ENCODE results near the gene TP53I13.
"Not testable (repeated sequence)": the region's sequence is repeated elsewhere in the genome, so short reads cannot be mapped to it uniquely, and the experiment has no call there.

The TP53I13 gene

DNA sequence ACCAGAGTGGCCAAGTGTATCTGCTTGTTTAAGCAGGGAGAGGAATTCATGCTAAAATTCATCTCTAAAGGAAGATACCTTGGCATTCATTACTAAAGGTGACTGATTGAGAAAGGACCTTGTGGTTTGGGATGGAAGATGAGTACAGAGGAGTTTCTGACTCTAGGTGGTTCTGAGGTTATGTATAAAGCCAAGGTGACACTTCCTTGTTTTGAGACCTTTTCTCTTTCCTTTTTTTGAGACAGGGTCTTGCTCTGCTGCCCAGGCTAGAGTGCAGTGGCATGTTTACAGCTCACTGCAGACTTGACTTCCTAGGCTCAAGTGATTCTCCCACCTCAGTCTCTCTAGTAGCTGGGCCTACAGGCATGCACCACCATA is 10.8 kb upstream of the TP53I13 start:
- Histone ChIP-seq H3K4me3 (ENCODE audit: low read depth, low read length) (no peak overlapping the region), H3K9ac (ENCODE audit: low read length) (no peak overlapping the region), H3K36me3 (ENCODE audit: control insufficient read depth, insufficient read depth, low read length) (no peaks in the 10 kb centered on the region), H3K4me1 (ENCODE audit: control insufficient read depth, insufficient read depth, low read length) (no peaks in the 10 kb centered on the region), H3K9me3 (ENCODE audit: control insufficient read depth, insufficient read depth, low read depth, low read length) (no peaks in the 10 kb centered on the region), H3K27ac (ENCODE audit: low read depth, low read length) (no peak overlapping the region), H3K27me3 (ENCODE audit: control insufficient read depth, insufficient read depth, low read length) (peaks cover 1% of the 10 kb centered on the region; the same call in 1 of the 2 replicates)

DNA sequence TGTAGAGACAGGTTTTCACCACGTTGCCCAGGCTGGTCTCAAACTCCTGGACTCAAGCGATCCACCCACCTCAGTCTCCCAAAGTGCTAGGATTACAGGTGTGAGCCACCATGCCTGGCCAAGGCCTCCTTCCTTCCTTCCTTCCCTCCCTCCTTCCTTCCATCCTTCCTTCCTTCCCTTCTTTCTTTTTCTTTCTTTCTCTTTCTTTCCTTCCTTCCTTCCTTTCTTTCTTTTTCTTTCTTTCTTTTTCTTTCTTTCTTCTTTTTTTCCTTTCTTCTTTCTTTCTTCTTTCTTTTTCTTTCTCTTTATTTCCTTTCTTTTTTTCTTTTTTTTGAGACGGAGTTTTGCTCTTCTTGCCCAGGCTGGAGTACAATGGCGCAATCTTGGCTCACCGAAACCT is 10.4 kb upstream of the TP53I13 start:
- not testable (repeated sequence) for H3K27ac ChIP-seq (ENCODE audit: low read depth, low read length); H3K36me3 ChIP-seq (ENCODE audit: control insufficient read depth, insufficient read depth, low read length); H3K9me3 ChIP-seq (ENCODE audit: control insufficient read depth, insufficient read depth, low read depth, low read length); H3K27me3 ChIP-seq (ENCODE audit: control insufficient read depth, insufficient read depth, low read length); H3K9ac ChIP-seq (ENCODE audit: low read length); H3K4me3 ChIP-seq (ENCODE audit: low read depth, low read length); H3K4me1 ChIP-seq (ENCODE audit: control insufficient read depth, insufficient read depth, low read length)

DNA sequence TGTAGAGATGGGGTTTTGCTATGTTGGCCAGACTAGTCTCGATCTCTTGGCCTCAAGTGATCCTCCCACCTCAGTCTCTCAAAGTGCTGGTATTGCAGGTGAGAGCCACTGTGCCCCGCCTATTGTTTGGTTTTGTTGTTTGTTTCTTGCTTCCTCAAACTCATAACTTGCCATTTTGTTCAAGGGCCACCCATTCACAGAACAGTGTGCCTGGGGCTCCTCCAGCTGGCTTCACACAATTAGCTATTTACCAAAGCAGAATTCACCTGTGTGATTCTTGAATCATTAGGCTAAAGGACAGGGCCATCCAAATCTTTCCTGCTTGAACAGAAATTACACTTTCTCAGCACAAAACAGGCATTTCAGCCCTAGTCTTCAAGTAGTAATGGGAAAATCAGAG is 8.9 kb upstream of the TP53I13 start:
- no peaks in the 10 kb centered on the region for H3K4me1 ChIP-seq (ENCODE audit: control insufficient read depth, insufficient read depth, low read length)
- no peak overlapping the region for H3K27ac ChIP-seq (ENCODE audit: low read depth, low read length)
- H3K27me3 ChIP-seq (ENCODE audit: control insufficient read depth, insufficient read depth, low read length) = peaks cover 12% of the 10 kb centered on the region
- H3K9ac ChIP-seq (ENCODE audit: low read length) = no peak overlapping the region
- H3K4me3 ChIP-seq (ENCODE audit: low read depth, low read length) = no peak overlapping the region
- H3K36me3 ChIP-seq (ENCODE audit: control insufficient read depth, insufficient read depth, low read length) = no peaks in the 10 kb centered on the region
- no peaks in the 10 kb centered on the region for H3K9me3 ChIP-seq (ENCODE audit: control insufficient read depth, insufficient read depth, low read depth, low read length)

DNA sequence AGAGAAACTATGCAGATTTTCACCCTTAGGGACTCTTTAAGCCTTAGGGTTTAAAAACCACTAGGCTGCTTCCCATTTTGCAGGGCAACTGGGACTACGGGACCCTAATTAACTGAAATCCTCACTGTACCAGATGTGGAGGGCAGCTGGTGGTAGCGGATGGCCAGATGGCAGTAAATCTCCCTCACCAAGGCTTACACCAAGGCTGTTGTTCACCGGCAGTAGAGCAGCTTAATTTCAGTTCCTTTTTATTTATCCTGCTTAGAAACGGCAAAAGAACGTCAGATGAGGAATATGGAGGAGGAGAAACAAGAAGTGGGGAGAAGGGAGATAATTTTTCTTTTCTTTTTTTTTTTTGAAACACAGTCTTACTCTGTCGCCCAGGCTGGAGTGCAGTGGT is 8.2 kb upstream of the TP53I13 start:
- Histone ChIP-seq H3K27ac (ENCODE audit: low read depth, low read length) (no peak overlapping the region), H3K36me3 (ENCODE audit: control insufficient read depth, insufficient read depth, low read length) (no peaks in the 10 kb centered on the region), H3K4me3 (ENCODE audit: low read depth, low read length) (no peak overlapping the region), H3K27me3 (ENCODE audit: control insufficient read depth, insufficient read depth, low read length) (peaks cover 19% of the 10 kb centered on the region), H3K9me3 (ENCODE audit: control insufficient read depth, insufficient read depth, low read depth, low read length) (no peaks in the 10 kb centered on the region), H3K4me1 (ENCODE audit: control insufficient read depth, insufficient read depth, low read length) (no peaks in the 10 kb centered on the region), H3K9ac (ENCODE audit: low read length) (no peak overlapping the region)

DNA sequence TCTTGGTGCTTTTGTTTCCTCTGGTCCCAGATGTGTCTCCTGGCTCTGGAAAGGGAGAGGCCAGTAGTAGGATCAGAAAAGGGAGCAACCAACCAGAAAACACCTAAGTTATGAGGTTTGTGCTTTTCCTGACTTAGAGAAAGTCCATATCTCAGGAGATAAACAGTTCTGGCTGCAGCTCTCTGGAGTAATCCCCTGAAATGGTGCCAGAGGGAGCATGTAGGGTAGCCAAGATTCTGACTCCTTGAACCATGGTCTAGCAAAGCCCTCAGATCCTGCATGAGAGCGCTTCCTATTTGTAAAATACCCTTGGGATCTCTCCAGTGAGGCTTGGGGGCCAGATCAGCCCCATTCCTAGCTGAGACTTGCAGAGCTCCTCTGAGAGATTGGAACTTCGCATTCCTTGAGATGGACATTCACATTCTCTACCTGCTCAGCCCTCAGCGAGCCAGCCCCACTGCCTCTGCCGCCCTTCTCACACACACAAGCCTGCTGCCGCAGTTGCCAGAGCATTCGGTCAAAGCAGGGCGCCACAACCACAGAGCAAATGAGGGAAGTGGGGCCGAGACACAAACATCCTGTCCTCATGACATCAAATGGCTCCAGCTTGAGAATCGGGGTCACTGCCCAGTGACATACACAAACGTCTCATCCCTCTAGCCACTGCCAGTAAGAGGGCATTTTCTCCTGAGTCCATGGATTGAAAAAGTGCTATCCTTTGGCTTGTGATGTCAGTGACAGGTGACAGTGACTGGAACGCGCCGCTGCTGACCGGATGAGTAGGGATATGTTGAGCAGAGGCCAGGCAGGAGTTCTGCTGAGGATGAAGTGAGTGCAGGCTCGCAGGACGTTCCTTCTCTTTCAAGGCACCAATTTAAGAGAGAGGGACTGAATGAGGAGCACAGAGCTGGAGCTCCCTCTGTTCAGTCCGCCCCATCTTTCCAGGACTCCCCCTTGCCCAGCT is 6.7 kb upstream of the TP53I13 start:
- Histone ChIP-seq H3K9ac (ENCODE audit: low read length) (no peak overlapping the region), H3K4me3 (ENCODE audit: low read depth, low read length) (no peak overlapping the region), H3K4me1 (ENCODE audit: control insufficient read depth, insufficient read depth, low read length) (peaks cover 5% of the 10 kb centered on the region), H3K36me3 (ENCODE audit: control insufficient read depth, insufficient read depth, low read length) (no peaks in the 10 kb centered on the region), H3K27me3 (ENCODE audit: control insufficient read depth, insufficient read depth, low read length) (peaks cover 34% of the 10 kb centered on the region), H3K27ac (ENCODE audit: low read depth, low read length) (no peak overlapping the region), H3K9me3 (ENCODE audit: control insufficient read depth, insufficient read depth, low read depth, low read length) (no peaks in the 10 kb centered on the region)

DNA sequence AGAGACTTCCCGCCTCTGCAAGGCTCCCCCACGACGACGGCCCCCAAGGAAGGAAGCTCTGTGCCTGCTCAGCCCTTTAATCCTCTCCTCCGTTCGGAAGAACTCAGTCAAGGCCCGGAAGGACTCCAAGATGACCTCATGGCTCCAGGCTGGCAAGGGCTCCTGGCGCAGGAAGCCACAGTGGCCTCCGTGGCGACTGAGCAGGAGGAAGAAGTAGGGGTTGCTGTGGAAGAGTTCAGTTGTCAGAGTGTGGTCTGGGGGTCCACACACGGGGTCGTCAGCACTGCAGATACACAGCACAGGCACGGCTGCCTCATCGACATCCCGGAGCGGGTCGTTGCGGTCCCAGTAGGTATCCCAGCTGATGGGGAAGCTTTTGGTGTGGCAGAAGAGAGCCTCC is 5.9 kb upstream of the TP53I13 start:
- Histone ChIP-seq H3K4me1 (ENCODE audit: control insufficient read depth, insufficient read depth, low read length) (peaks cover 5% of the 10 kb centered on the region), H3K27me3 (ENCODE audit: control insufficient read depth, insufficient read depth, low read length) (peaks cover 40% of the 10 kb centered on the region), H3K9ac (ENCODE audit: low read length) (no peak overlapping the region), H3K27ac (ENCODE audit: low read depth, low read length) (no peak overlapping the region), H3K9me3 (ENCODE audit: control insufficient read depth, insufficient read depth, low read depth, low read length) (no peaks in the 10 kb centered on the region), H3K4me3 (ENCODE audit: low read depth, low read length) (no peak overlapping the region), H3K36me3 (ENCODE audit: control insufficient read depth, insufficient read depth, low read length) (no peaks in the 10 kb centered on the region)

DNA sequence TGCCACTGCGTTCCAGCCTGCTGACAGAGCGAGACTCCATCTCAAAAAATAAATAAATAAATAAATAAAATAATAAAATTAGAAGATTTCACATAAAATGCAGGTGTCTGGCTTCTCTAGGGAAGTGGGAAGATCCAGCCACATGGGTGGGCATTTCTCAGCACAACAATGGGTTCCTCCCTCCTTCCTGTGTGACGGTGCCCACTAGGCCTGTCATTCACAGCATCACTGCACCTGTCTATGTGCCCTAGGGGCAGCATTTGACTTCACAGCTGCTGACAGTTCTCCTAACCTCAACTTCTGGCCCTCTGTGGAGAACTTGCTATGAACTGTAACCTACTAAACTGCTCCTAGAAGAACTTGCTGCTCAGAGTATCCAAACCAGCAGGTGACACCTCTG is 4.7 kb upstream of the TP53I13 start:
- Histone ChIP-seq H3K9me3 (ENCODE audit: control insufficient read depth, insufficient read depth, low read depth, low read length) (no peaks in the 10 kb centered on the region), H3K4me1 (ENCODE audit: control insufficient read depth, insufficient read depth, low read length) (peaks cover 5% of the 10 kb centered on the region), H3K27me3 (ENCODE audit: control insufficient read depth, insufficient read depth, low read length) (peaks cover 43% of the 10 kb centered on the region), H3K4me3 (ENCODE audit: low read depth, low read length) (no peak overlapping the region), H3K36me3 (ENCODE audit: control insufficient read depth, insufficient read depth, low read length) (no peaks in the 10 kb centered on the region), H3K27ac (ENCODE audit: low read depth, low read length) (no peak overlapping the region), H3K9ac (ENCODE audit: low read length) (no peak overlapping the region)

DNA sequence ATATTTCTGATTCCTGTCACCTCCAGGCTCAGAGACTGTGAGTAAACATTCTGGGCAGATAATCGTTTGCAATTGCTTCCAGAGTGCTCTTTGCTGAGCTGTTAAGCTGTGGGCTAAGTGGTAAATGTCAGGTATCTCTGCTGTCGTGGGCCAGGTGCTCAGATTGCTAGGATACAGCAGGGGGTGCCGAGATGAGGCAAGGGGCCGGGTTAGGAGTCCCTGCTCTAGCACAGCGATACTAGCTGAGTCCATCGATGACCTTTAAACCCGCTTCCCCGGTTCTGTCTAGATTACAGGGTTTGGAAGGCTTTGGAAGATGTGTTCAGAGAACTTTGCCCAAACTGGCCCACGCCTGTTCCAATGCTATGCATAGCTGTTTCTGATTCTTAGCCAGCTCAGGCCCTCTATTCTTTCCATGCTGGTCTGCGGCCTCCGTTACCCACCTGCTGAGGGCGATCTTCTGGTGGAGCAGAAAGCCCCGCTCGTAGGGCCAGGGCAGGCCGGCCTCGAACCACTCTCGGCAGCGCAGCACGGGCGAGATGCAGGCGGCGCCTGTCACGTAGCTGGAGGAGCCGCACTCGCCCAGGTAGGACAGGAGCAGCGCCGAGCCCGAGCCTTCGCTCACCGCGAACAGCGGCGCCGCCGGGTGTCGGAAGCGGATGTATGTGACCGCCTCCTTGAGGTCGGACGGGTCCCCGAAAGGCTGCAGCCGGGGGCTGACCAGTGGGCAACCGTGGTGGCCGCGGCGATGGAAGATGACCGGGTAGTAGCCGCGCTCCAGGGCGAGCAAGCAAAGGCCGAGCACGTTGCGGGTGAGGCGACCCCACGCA is 2.6 kb upstream of the TP53I13 start:
- H3K9ac ChIP-seq (ENCODE audit: low read length) = peak overlapping the region; percentile 15
- H3K27ac ChIP-seq (ENCODE audit: low read depth, low read length) = no peak overlapping the region
- no peaks in the 10 kb centered on the region for H3K9me3 ChIP-seq (ENCODE audit: control insufficient read depth, insufficient read depth, low read depth, low read length)
- peaks cover 12% of the 10 kb centered on the region for H3K4me1 ChIP-seq (ENCODE audit: control insufficient read depth, insufficient read depth, low read length)
- H3K36me3 ChIP-seq (ENCODE audit: control insufficient read depth, insufficient read depth, low read length) = no peaks in the 10 kb centered on the region
- H3K27me3 ChIP-seq (ENCODE audit: control insufficient read depth, insufficient read depth, low read length) = peaks cover 49% of the 10 kb centered on the region
- peak overlapping the region; percentile 68 for H3K4me3 ChIP-seq (ENCODE audit: low read depth, low read length)

DNA sequence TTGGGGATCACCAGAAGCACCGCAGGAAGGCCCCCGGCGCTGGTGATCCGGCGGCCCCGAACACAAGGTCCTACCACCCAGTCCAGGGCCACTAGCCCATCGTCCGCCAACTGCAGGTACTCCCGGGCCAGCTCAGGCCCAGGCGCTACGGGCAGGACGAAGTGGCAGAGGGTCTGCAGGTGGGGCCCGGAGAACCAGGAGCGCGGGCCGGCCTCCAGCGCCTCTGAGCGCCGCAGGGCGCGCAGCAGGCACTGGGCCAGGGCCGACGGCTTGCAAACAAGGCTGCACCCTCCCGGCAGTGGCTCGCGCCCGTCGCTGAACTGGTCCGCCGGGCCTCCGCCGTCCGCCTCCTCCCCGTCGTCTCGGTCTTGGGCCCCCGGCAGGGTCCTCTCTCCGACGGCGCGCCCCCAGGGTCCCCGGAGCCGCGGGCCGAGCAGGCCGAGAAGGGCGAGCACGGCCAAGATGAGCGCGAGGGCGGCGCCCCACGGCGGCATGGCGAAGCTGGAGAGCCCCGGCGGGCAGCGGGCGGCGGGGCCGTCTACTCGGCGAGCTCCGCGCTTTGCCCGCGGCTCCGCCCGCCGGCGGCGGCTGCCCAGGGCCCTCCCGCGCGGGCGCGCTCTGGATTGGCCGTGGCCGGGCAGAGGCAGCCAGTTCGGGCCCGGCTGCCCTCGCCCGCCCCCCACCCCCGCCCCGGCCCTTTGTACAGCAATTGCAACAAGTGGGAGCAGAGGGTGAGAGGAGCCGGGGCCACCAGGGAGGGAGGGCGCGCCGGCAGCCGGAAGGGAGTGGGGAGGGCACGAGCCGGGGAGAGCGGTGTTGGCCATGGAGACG is 1.8 kb upstream of the TP53I13 start, which contains the start of gene ABHD15:
Gene ABHD15, minus strand, starts transcription at position 565 of the 831 bp plus-strand sequence. Its CDS starts 71 bp downstream, at position 494.
- H3K36me3 ChIP-seq (ENCODE audit: control insufficient read depth, insufficient read depth, low read length) = no peaks in the 10 kb centered on the region
- peaks cover 12% of the 10 kb centered on the region for H3K4me1 ChIP-seq (ENCODE audit: control insufficient read depth, insufficient read depth, low read length)
- no peak within 1 kb of the TSS for H3K27ac ChIP-seq (ENCODE audit: low read depth, low read length)
- no peaks in the 10 kb centered on the region for H3K9me3 ChIP-seq (ENCODE audit: control insufficient read depth, insufficient read depth, low read depth, low read length)
- H3K9ac ChIP-seq (ENCODE audit: low read length) = peak within 1 kb of the TSS; percentile 15
- H3K4me3 ChIP-seq (ENCODE audit: low read depth, low read length) = peak within 1 kb of the TSS; percentile 68
- H3K27me3 ChIP-seq (ENCODE audit: control insufficient read depth, insufficient read depth, low read length) = peaks cover 53% of the 10 kb centered on the region

DNA sequence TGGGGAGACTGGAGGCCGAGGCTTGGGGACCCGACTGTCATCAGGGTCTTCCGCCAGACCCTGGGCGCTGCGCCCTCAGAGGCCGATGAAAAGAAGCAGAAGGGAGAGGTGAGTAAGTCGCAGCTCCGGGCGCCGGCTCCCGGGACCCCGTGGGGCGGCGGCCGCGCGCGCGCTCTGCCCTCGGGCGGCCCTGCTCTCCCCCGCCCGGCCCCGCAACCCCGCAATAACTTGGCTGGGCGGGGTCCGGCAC is 1.3 kb upstream of the TP53I13 start:
- Histone ChIP-seq H3K9me3 (ENCODE audit: control insufficient read depth, insufficient read depth, low read depth, low read length) (no peaks in the 10 kb centered on the region), H3K4me1 (ENCODE audit: control insufficient read depth, insufficient read depth, low read length) (peaks cover 13% of the 10 kb centered on the region), H3K36me3 (ENCODE audit: control insufficient read depth, insufficient read depth, low read length) (no peaks in the 10 kb centered on the region), H3K9ac (ENCODE audit: low read length) (peak overlapping the region; percentile 9), H3K27ac (ENCODE audit: low read depth, low read length) (no peak overlapping the region), H3K4me3 (ENCODE audit: low read depth, low read length) (peak overlapping the region; percentile 66), H3K27me3 (ENCODE audit: control insufficient read depth, insufficient read depth, low read length) (peaks cover 57% of the 10 kb centered on the region)
